ENCODE results near the gene ATXN1L. TPM values are rescaled to one million over a fixed set of nuclear protein-coding genes. Genes with fewer than 3 reads are reported as not detected.
A peak's percentile ranks its signal among the peaks of the same experiment; 100 is the strongest.
"Not testable (repeated sequence)": the region's sequence is repeated elsewhere in the genome, so short reads cannot be mapped to it uniquely, and the experiment has no call there.

ATXN1L gene
- total RNA-seq, 2 experiments from 2014 or later, result 23.7 to 24.1 TPM

DNA sequence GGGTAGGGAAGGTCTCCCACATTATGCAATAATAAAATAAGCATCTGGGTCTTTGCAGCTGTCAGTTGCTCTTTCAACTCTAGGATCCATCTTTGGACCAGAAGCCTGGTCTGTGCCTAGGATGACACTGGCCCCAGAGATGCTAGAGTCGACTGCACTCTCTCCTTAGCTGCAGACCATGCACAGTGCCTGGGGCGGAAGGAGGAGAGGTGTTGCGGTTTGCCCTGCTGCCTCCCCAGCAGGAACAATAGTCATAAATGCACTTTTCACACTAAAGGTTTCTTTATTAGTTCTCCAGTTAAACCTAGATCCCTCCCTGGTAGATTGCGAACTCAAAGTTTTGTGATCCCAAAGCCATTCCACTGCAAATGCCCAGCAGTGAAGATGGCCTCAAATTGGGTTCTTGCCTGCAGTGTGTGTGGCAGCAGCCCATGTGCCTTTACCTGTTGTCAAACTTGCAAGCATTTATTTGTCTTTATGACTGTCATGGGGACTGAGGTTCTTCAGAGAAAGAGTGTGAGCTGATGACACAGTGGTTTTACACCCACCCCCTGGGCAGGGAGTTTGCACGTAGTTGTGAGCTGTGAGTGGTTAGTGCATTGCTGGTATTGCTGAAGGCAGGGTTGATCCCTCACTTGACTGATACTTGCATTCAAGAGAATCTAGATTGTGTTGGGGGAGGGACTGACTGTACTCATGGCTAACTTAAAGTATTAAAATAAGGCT, 10.3 kb downstream of the ATXN1L start:
- peaks cover 67% of the 10 kb centered on the region for H3K4me1 Mint-ChIP-seq
- H3K4me3 Mint-ChIP-seq, result peak overlapping the region; percentile 37
- no peaks in the 10 kb centered on the region for H3K9me3 Mint-ChIP-seq (ENCODE audit: low read depth)
- peak overlapping the region; percentile 86 for H3K27ac Mint-ChIP-seq
- H3K36me3 Mint-ChIP-seq, result peaks cover 35% of the 10 kb centered on the region
- CTCF ChIA-PET, result interaction anchor here (0.9 to 5.6 kb wide), 3 partner anchors 14 to 26 kb away, joined by 4 to 40 read pairs (median 4); partner anchors contain the start of gene ZNF821
- no peaks in the 10 kb centered on the region for H3K27me3 Mint-ChIP-seq
- DNase-seq, result peak; percentile 80
- peak; percentile 87 for ATAC-seq

DNA sequence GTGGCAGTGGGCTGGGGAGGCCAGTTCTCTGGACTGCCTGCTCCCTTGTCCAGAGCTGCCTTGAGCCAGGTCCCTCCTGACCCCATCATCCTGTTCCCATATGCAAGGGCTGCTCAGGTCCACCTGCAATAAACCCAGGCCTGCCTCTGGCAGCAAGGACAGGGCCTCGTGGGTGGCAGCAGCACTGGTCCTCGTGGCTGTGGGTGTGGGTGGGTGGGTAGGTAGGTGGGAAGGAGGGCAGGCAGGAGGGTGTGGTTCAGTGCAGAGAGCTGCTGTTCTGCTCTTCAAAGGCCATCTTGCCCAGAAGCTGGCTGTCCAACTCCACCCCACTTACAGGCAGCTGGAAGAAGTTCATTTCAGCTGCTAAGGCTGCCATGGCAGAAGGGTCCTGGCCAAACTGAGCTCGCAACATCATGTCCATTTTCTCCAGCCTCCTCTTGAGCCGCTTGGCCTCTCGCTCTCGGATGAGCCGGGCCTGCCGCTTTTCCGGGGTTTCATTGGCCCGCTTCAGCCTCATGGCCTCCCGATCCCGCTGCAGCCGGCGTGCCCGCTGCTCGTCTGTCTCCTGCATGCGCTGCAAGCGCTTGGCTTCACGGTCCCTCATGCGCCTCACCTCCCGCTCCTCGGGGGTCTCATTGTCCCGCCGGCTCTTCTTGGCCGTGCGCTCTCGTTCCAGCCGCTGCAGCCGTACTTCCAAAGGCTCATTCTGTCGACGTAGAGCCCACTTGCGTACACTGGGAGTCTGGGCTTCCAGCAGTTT, 14.2 kb downstream of the ATXN1L start:
- peaks cover 37% of the 10 kb centered on the region for H3K4me1 Mint-ChIP-seq
- H3K27me3 Mint-ChIP-seq, result no peaks in the 10 kb centered on the region
- CTCF ChIA-PET, result interaction anchor here (5.6 kb wide), 1 partner anchor 22 kb away, joined by 40 read pairs; the partner anchor contains the start of gene ZNF821
- no peaks in the 10 kb centered on the region for H3K9me3 Mint-ChIP-seq (ENCODE audit: low read depth)
- no peak overlapping the region for H3K27ac Mint-ChIP-seq
- H3K36me3 Mint-ChIP-seq, result peaks cover 29% of the 10 kb centered on the region
- no peak overlapping the region for H3K4me3 Mint-ChIP-seq
- no peak for ATAC-seq
- DNase-seq, result no peak

DNA sequence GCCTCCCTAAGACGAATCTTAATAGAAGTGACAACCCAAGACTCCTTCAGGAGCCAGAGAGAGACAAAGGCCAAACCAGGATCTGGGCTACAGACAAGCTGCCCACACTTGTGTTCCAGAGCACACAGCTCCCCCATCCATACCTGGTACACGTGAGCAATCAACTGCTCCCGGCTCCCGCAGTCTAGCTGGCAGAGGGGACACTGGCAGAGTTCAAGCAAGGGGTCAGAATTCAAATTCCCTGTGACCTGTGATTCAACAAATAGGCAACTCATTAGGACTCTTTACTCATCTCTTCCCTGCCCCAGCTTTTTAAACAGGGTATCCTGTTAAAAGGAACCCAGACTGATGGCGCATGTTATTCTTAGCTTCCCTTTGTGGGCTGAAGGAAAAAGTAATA, 18.2 kb downstream of the ATXN1L start:
- CTCF ChIA-PET, result interaction anchor here (0.9 to 1.3 kb wide), 3 partner anchors 18 to 97 kb away, joined by 3 to 5 read pairs (median 3); no protein-coding TSS in a partner anchor
- peaks cover 20% of the 10 kb centered on the region for H3K36me3 Mint-ChIP-seq
- no peaks in the 10 kb centered on the region for H3K27me3 Mint-ChIP-seq
- ATAC-seq (no peak), DNase-seq (no peak)
- no peaks in the 10 kb centered on the region for H3K9me3 Mint-ChIP-seq (ENCODE audit: low read depth)
- H3K27ac Mint-ChIP-seq, result no peak overlapping the region
- H3K4me3 Mint-ChIP-seq, result no peak overlapping the region
- H3K4me1 Mint-ChIP-seq, result peaks cover 18% of the 10 kb centered on the region

DNA sequence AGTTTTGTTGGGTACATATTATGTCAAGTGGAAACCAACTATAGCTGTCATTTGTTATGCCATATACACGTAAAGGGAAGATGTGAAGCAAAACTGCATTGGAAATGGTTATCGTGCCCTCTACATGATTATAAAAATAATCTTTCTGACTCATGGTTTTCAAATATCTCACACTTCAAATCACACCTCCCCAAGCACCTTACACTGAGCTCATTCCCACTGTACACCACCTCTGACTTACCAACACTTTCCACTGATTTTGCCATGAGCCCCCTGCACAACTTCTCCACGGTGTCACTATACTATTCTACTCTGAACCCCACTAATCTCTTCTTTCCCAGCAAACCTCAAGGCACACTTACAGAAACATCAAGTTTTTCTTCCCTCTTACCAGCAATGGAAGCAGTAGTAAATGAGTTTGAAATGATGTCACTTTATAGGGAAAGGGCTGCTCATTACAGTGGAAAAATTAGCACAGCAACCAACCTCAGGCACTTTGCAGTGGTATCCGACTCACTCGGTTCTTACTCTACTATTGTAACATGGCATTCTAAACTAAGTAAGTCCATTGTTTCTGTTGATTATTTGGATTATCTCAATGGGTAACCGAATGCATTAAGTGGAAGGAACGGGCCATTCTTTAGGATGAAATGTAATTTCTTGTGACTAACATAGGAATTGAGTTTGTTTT, 19.5 kb downstream of the ATXN1L start:
- Mint-ChIP-seq H3K9me3 (ENCODE audit: low read depth) (no peaks in the 10 kb centered on the region), H3K27me3 (no peaks in the 10 kb centered on the region), H3K36me3 (peaks cover 18% of the 10 kb centered on the region), H3K4me1 (peaks cover 17% of the 10 kb centered on the region), H3K4me3 (no peak overlapping the region), H3K27ac (no peak overlapping the region)
- DNase-seq, result no peak
- peak; percentile 53 for ATAC-seq
- CTCF ChIA-PET, result interaction anchor here (1.1 to 3.6 kb wide), 2 partner anchors 17 to 18 kb away, joined by 3 to 19 read pairs; partner anchors contain the start of gene ZNF821

DNA sequence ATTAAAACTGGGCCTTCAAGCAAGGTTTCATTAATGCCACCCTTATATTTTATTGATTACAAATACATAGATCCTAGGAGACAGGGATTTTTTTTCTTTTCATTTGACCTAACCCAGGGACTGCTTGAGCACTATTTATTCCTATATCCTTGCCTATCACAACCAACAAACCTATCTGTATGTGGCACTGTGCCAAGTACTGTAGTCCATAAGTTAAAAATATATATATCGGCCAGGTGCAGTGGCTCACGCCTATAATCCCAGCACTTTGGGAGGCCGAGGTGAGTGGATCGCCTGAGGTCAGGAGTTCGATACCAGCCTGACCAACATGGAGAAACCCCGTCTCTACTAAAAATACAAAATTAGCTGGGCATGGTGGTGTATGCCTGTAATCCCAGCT, 21.4 kb downstream of the ATXN1L start:
- not testable (repeated sequence) for H3K4me3 Mint-ChIP-seq; H3K9me3 Mint-ChIP-seq (ENCODE audit: low read depth); H3K27me3 Mint-ChIP-seq; DNase-seq; H3K27ac Mint-ChIP-seq; ATAC-seq
- Mint-ChIP-seq H3K36me3 (peaks cover 21% of the 10 kb centered on the region), H3K4me1 (peaks cover 28% of the 10 kb centered on the region)
- CTCF ChIA-PET, result interaction anchor here (3.6 kb wide), 1 partner anchor 16 kb away, joined by 19 read pairs; the partner anchor contains the start of gene ZNF821

DNA sequence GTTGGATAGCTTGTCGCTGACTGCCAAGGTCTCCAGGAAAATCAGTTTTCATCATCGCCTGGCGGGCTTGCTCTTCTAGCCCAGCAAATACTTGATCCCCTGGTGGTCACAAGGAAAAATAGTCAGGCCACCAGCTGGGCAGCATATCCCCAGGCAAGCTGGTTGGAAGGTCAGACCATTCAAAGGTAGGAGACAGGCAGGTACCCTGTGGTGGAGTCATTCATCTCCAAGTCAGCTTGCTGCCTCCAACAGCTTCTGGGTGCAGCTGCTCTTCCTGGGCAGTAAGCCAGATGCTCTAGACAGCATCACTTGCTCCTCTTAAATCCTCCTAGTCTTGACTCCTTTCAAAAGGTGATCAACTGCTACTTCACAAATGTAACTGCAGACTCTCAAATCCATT, 22.2 kb downstream of the ATXN1L start:
- H3K27me3 Mint-ChIP-seq, result no peaks in the 10 kb centered on the region
- DNase-seq (no peak), ATAC-seq (no peak)
- H3K27ac Mint-ChIP-seq, result no peak overlapping the region
- H3K36me3 Mint-ChIP-seq, result peaks cover 21% of the 10 kb centered on the region
- no peak overlapping the region for H3K4me3 Mint-ChIP-seq
- no peaks in the 10 kb centered on the region for H3K9me3 Mint-ChIP-seq (ENCODE audit: low read depth)
- CTCF ChIA-PET, result interaction anchor here (3.6 kb wide), 1 partner anchor 15 kb away, joined by 19 read pairs; the partner anchor contains the start of gene ZNF821
- H3K4me1 Mint-ChIP-seq, result peaks cover 34% of the 10 kb centered on the region

DNA sequence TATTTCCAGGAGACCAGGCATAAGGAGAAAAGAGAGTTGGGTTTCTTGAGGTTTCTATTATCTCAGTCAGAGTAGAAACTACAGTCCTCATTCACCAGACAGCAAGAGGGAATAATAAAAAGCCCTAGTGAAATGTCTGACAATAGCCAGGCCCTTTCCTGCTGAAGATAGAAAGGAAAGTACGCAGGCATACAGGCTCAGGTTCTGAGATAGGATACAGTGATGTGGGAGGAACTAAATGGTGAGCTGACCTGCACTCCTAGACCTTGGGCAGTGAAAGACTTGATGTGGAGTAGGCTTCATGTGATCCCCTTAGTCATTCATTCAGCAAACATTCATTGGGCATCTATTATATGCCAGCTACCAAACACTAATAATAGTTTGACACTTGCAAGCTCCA, 23.3 kb downstream of the ATXN1L start:
- no peak overlapping the region for H3K4me3 Mint-ChIP-seq
- DNase-seq (no peak), ATAC-seq (no peak)
- peaks cover 17% of the 10 kb centered on the region for H3K36me3 Mint-ChIP-seq
- CTCF ChIA-PET, result interaction anchor here (1.0 to 5.2 kb wide), 2 partner anchors 13 to 23 kb away, joined by 3 to 33 read pairs; partner anchors contain the start of gene ATXN1L
- H3K27ac Mint-ChIP-seq, result no peak overlapping the region
- no peaks in the 10 kb centered on the region for H3K9me3 Mint-ChIP-seq (ENCODE audit: low read depth)
- H3K4me1 Mint-ChIP-seq, result peaks cover 38% of the 10 kb centered on the region
- no peaks in the 10 kb centered on the region for H3K27me3 Mint-ChIP-seq

DNA sequence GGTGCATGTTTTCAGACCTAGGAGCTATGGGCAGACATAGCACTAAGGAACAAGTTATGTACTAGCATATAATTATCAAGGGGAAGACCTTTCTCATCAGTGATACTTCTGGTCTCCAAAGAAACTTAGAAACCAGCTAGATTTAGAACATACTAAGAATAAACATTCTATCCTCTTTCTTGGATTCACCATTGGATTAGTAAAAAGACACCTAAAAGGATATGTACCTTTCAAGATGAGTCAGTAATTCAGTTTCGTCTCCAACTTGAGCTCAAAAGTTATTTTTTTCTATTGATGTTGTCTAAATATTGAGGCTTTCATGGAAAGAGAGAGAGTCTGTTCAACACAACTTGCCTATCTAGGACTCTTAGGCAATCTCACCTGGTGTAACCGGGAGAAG, 25.0 kb downstream of the ATXN1L start:
- Mint-ChIP-seq H3K27ac (no peak overlapping the region), H3K36me3 (peaks cover 16% of the 10 kb centered on the region), H3K4me1 (peaks cover 30% of the 10 kb centered on the region), H3K27me3 (no peaks in the 10 kb centered on the region), H3K9me3 (ENCODE audit: low read depth) (no peaks in the 10 kb centered on the region), H3K4me3 (no peak overlapping the region)
- no peak for DNase-seq
- CTCF ChIA-PET, result interaction anchor here (0.9 to 5.2 kb wide), 2 partner anchors 11 to 23 kb away, joined by 3 to 33 read pairs; no protein-coding TSS in a partner anchor
- ATAC-seq, result no peak

DNA sequence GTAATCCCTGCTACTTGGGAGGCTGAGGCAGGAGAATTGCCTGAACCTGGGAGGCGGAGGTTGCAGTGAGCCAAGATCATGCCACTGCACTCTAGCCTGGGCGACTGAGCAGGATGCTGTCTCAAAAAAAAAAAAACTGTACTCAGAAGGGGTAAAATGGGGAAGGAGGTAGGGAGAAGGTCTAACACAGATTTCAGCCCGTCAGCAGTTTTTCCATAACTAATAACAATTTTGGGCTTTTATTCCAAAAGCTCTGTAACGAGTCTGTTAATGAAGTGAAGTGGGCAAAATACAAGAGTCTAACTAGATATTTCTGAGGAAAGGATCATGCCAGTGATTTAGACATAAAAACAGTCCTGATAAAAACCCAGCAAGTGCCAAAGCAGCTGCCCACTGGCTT, 27.4 kb downstream of the ATXN1L start:
- Mint-ChIP-seq H3K36me3 (peaks cover 14% of the 10 kb centered on the region), H3K27ac (peak overlapping the region; percentile 57), H3K4me3 (no peak overlapping the region), H3K4me1 (peaks cover 25% of the 10 kb centered on the region), H3K9me3 (ENCODE audit: low read depth) (no peaks in the 10 kb centered on the region), H3K27me3 (no peaks in the 10 kb centered on the region)
- ATAC-seq, result no peak
- DNase-seq, result no peak
- CTCF ChIA-PET, result interaction anchor here (1.0 to 5.2 kb wide), 2 partner anchors 9 to 17 kb away, joined by 4 to 33 read pairs; no protein-coding TSS in a partner anchor

DNA sequence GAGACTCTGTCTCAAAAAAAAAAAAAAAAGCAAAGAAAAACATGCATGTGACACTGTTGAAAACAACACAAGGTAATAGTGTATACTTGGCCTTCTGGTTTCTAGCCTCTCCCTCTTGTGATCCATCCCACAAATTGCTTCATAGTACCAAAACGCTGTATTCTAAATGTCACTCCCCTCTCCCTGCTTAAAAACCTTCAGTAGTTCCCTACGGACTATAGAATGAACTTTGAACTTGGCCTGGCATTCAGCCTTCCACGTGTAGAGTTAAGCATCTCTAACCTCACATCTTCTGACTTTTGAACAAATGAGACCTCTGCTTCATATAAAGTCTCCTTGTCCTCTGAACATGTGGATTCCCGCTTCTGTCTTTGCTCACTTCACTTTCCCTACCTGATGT, 33.1 kb downstream of the ATXN1L start:
- Mint-ChIP-seq H3K4me1 (peaks cover 31% of the 10 kb centered on the region), H3K36me3 (peaks cover 18% of the 10 kb centered on the region), H3K27me3 (no peaks in the 10 kb centered on the region), H3K4me3 (no peak overlapping the region), H3K27ac (no peak overlapping the region), H3K9me3 (ENCODE audit: low read depth) (no peaks in the 10 kb centered on the region)
- DNase-seq, result no peak
- CTCF ChIA-PET, result no interaction called here
- no peak for ATAC-seq

DNA sequence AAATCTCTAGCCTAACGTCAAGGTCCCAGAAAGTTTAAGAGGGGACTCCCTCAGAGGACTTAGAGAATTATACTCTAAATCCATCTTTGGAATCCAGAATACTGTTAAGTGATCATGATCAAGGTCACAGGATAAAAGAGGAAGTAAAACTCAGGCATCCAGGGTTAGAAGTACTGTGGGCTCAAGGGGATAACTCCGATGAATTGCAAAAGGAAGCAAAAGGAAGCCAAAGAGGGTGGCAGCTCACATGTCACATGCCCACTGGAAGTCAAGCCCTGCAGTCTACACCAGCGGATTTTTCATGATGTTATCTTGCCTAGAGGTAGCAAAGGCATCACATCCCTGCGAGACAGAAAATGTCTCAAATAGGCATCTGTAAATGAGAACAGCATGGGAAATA, 34.4 kb downstream of the ATXN1L start:
- H3K27ac Mint-ChIP-seq, result no peak overlapping the region
- H3K36me3 Mint-ChIP-seq, result peaks cover 13% of the 10 kb centered on the region
- ATAC-seq (no peak), DNase-seq (no peak)
- H3K9me3 Mint-ChIP-seq (ENCODE audit: low read depth), result no peaks in the 10 kb centered on the region
- no peak overlapping the region for H3K4me3 Mint-ChIP-seq
- H3K4me1 Mint-ChIP-seq, result peaks cover 37% of the 10 kb centered on the region
- CTCF ChIA-PET, result interaction anchor here (1.3 to 7.5 kb wide), 5 partner anchors 17 to 81 kb away, joined by 3 to 92 read pairs (median 35); partner anchors contain the start of gene IST1
- H3K27me3 Mint-ChIP-seq, result peaks cover 2% of the 10 kb centered on the region

DNA sequence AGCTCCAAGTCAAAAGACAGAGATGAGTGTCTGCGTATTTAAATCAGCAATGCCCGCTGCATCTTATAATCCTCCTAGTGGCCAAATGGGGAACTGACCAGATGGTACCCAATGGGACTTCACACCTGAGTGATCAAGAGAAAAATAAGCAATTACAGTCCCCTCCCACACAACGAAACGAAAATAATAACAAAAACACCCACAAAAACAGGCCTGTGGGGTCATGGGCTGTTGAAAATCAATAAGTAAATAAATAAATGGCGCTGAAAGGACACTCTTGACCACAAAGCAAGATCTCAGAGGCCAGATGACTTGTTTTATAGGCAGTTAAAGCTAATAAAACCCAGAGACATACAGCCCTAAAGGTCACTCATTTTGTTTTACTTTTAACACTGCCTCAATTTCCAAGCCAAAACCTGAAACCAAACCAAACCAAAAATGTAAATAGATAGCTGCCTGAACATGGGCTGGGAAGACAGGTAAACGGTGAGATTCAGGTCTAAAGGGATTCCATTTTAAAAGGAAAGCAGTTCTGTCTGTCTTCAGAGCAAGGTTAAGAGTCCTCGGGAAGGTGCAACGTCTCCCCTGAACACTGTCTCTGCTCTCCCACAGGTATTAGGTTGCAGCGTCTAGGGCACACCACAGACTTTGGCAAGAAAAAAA, 36.9 kb downstream of the ATXN1L start:
- peaks cover 10% of the 10 kb centered on the region for H3K27me3 Mint-ChIP-seq
- DNase-seq (peak; percentile 91), ATAC-seq (peak; percentile 63)
- peaks cover 13% of the 10 kb centered on the region for H3K36me3 Mint-ChIP-seq
- peaks cover 41% of the 10 kb centered on the region for H3K4me1 Mint-ChIP-seq
- peak overlapping the region; percentile 86 for H3K27ac Mint-ChIP-seq
- CTCF ChIA-PET, result interaction anchor here (0.6 to 7.5 kb wide), 32 partner anchors 8 to 339 kb away, joined by 3 to 92 read pairs (median 4); partner anchors contain the start of genes AP1G1, ATXN1L and IST1
- no peaks in the 10 kb centered on the region for H3K9me3 Mint-ChIP-seq (ENCODE audit: low read depth)
- H3K4me3 Mint-ChIP-seq, result peak overlapping the region; percentile 80
